ENCODE results near the gene ACOT12. TPM values are rescaled to one million over a fixed set of nuclear protein-coding genes. Genes with fewer than 3 reads are reported as not detected.

The ACOT12 gene
- total RNA-seq, 1 donor from 2014 or later = not detected

- DNase-seq (ENCODE audit: low spot score) = no peak
These were observed 6.4 kb upstream of the ACOT12 start for GRCh38 chr5:81400375-81400774.

GRCh38 chr5:81398741-81399140 lies 4.8 kb upstream of the ACOT12 start:
- DNase-seq (ENCODE audit: low spot score) = no peak

DNA sequence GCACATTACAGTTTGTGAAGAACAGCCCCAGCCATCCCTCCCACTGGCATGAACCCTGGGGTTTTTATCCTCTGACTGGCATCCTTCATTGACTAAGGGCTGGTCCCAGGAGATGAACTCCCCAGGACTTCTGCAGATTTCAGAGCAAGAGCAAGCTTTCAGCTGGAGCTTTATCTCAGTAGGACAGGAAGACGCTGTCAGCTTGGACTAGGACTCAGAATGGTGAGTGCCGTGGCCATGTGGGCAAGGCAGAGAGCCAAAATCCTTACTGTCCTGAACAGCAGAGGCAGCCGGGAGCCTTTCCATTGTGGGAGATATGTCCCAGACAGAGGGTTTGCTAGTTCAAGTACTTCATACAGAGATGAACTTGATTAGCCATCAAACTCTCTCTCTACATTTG lies 3.2 kb upstream of the ACOT12 start:
- DNase-seq (ENCODE audit: low spot score) = no peak

- DNase-seq (ENCODE audit: low spot score) = no peak
These were observed 1.3 kb upstream of the ACOT12 start for GRCh38 chr5:81395262-81395661.

- no peak for DNase-seq (ENCODE audit: low spot score)
These were observed 528 bp downstream of the ACOT12 start for GRCh38 chr5:81393430-81393782.

GRCh38 chr5:81389025-81389424 lies 4.9 kb downstream of the ACOT12 start:
- DNase-seq (ENCODE audit: low spot score) = no peak

GRCh38 chr5:81388169-81388568 lies 5.8 kb downstream of the ACOT12 start:
- no peak for DNase-seq (ENCODE audit: low spot score)

GRCh38 chr5:81383867-81384266 lies 10.1 kb downstream of the ACOT12 start:
- DNase-seq (ENCODE audit: low spot score) = no peak

DNA sequence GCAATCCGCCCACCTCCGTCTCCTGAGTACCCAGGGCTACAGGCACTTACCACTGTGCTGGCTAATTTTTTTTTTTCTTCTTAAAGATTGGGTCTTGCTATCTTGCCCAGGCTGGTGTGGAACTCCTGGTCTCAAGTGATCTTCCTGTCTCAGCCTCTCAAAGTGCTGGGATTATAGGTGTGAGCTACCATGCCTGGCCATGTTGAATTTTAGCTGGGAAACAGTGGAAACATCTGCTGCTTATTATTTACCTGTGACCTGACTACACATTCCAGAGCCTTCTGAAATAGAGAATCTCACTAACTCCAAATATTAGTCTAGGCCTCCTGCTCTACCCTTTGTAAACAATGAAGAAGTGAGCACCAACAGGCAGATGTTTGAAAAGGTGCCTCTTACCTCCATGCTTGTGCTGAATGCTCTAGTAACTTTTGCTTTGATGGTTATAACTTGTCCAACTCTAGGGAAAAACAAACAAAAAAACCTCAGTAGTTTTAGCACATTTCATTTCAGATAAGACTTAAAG lies 22.5 kb downstream of the ACOT12 start:
- DNase-seq (ENCODE audit: low spot score) = no peak

GRCh38 chr5:81370912-81371311 lies 23.0 kb downstream of the ACOT12 start:
- no peak for DNase-seq (ENCODE audit: low spot score)

DNA sequence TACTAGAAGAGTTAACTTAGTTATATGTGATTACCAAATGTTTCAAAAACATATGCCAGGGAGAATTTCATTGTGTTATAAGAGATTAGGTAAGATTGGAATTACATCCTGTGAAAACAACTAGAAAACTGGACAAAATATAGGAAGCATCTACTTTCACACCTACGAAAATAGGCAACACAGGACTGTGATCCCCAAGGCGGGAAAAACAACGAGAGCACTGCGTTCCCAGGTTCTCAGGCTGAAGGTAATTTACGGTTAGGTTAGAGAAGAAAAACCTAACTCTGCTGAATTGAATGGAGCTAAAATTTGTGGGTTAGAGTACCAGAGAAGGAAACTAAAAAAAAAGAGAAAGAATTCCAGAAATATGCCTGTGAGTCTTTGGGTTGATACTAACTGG lies 28.4 kb downstream of the ACOT12 start:
- no peak for DNase-seq (ENCODE audit: low spot score)

DNA sequence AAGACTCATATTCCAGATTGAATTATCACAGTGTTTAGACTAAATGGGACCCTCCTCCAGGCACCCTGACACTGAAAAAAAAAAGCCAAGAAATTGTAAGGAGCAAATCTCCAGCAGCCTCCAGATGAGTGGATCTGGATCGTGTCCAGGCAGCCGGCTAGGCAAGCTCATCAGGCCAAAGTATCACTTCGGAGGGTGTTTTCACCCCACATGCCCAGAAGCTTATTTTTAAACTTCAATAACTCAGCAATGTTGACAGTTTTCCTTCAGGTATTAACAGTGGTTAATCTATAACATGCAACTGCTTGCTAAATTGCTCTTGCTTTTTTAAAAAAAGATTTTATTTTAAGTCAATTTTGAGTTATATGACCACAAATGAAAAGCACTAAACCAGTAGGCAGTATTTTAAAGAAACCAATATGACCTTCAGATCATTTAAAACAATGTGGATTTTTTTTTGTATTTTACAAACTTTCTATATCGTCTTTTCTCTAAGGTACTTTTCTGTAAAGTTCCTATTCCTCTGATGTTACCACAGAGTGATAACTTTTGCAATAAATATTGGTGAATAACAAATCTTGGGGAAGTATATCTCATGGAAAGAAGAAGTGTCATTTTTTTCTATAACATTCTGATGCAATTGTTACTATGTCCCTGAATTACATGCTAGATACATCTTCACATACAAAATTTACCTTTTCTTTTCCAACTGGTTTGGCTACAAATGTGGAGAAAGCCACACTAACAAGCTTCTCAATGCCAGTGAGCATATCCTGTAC lies 30.7 kb downstream of the ACOT12 start:
- no peak for DNase-seq (ENCODE audit: low spot score)

GRCh38 chr5:81361600-81361999 lies 32.3 kb downstream of the ACOT12 start:
- no peak for DNase-seq (ENCODE audit: low spot score)

- DNase-seq (ENCODE audit: low spot score) = no peak
These were observed 33.3 kb downstream of the ACOT12 start for GRCh38 chr5:81360640-81361039.

- DNase-seq (ENCODE audit: low spot score) = no peak
These were observed 34.1 kb downstream of the ACOT12 start for GRCh38 chr5:81359881-81360280.

DNA sequence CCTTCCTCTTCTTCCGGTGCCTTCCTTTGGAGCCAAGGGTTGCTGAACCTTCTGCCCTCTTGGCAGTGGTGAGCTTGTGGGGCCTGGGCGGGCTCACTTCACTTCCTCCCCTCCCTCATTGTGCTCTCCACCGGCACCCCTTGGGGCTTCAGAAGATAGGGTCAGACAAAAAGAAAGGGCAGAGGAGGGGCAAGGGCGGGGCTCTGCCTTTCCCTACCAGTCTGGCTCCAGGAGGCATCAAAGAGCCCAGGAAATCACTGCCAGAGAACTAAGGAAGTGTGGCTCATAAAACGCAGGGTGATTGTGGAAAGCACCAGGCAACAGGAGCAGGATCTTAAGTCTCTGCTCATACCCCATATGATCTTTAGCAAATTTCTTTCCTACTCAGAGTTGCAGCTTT lies 34.8 kb downstream of the ACOT12 start:
- no peak for DNase-seq (ENCODE audit: low spot score)

DNA sequence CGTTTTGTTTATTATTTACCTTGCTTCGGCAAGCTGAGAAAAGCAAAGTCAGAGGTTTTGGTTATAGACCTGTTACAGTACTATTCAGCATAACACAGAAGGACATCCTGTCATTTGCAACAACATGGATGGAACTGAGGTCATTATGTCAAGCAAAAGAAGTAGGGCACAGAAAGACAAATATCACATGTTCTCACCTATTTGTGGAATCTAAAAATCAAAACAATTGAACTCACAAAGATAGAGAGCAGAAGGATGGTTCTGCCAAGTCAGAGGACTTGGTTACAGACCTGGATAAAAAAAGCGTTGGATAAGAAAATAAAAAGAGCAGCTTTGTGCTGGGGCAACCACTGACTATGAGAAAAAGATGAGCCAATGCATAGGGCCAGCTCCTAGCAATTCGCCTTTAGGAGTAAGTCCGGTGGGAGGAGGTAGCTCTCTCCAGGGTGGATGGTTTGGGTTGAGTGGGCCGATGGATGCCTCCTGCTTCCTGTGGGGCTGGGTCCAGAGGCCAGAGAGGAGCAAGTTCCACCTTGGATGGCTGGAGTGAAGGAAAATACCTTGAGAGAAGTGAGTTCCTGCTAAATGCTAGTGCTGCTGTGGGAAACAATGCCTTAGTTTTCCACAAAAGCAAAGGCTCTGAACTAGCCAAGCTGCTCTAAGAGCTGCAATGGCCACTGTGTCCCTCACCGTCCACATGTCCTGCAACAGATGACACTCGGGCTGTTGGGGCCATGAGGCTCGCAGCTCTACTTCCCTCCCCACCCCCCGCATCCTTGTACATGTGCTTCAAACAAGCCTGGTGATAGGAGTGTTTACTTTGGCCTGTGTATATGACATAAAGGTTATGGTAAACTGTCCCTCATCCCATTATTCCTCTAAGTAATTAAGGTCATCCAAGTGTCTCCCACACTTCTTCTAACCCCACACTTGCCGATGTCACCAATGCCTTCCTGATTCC lies 38.4 kb downstream of the ACOT12 start:
- no peak for DNase-seq (ENCODE audit: low spot score)

DNA sequence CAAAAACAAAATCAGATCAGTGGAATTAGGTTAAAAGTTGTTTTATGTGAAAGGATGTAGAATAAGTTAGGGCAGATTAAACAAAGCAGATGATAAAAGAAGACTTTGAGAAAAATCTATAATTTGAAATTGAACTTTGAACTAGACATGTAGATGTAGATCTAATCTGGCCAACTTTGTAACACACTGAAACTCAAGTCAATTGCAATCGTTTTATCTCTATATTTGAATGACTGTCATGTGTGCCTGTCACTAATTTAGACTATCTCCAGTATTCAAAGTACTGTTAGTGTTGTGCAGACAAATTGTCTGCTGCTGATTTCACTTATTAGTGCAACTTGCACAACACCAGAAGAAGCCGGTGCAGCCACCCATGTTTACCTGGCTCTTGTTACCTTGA lies 39.8 kb downstream of the ACOT12 start:
- no peak for DNase-seq (ENCODE audit: low spot score)

- no peak for DNase-seq (ENCODE audit: low spot score)
These were observed 40.7 kb downstream of the ACOT12 start for GRCh38 chr5:81353189-81353588.

GRCh38 chr5:81350507-81350906 lies 43.4 kb downstream of the ACOT12 start:
- no peak for DNase-seq (ENCODE audit: low spot score)

- no peak for DNase-seq (ENCODE audit: low spot score)
These were observed 44.8 kb downstream of the ACOT12 start for GRCh38 chr5:81349161-81349560.

GRCh38 chr5:81345411-81346003 lies 48.4 kb downstream of the ACOT12 start:
- DNase-seq (ENCODE audit: low spot score) = no peak

Data from ureter (tissue), 1 donor.